BLaER1 (cell line): ENCODE results near the gene INTS2.
"Not testable (repeated sequence)": the region's sequence is repeated elsewhere in the genome, so short reads cannot be mapped to it uniquely, and the experiment has no call there.

ENCODE experiments used
- H3K27ac ChIP-seq: shearing (Covaris generic); formaldehyde crosslinking; 2 replicates; pipeline ENCODE4 v1.8.1; 2022
- H3K27me3 ChIP-seq: shearing (Covaris generic); formaldehyde crosslinking; 2 replicates; pipeline ENCODE4 v1.8.1; 2022
- H3K36me3 ChIP-seq: shearing (Covaris generic); formaldehyde crosslinking; 2 replicates; pipeline ENCODE4 v1.8.1; 2022
- H3K4me1 ChIP-seq: shearing (Covaris generic); formaldehyde crosslinking; 2 replicates; pipeline ENCODE4 v1.8.1; 2022
- H3K4me2 ChIP-seq: shearing (Covaris generic); formaldehyde crosslinking; 2 replicates; pipeline ENCODE4 v1.8.1; 2022
- H3K4me3 ChIP-seq: shearing (Covaris generic); formaldehyde crosslinking; 2 replicates; pipeline ENCODE4 v1.8.1; 2022
- H3K9ac ChIP-seq: shearing (Covaris generic); formaldehyde crosslinking; 2 replicates; pipeline ENCODE4 v1.8.1; 2022
- H3K9me3 ChIP-seq: shearing (Covaris generic); formaldehyde crosslinking; 2 replicates; pipeline ENCODE4 v1.8.1; 2022
- H4K20me1 ChIP-seq: shearing (Covaris generic); formaldehyde crosslinking; 2 replicates; pipeline ENCODE4 v1.8.1; 2022
- Cebpa-rat ChIP-seq: shearing (Covaris generic); IDR thresholded peaks from 2 replicates; pipeline ENCODE4 v1.8.1; 2022

INTS2 gene

GRCh38 chr17:61874075-61874474 is 53.7 kb downstream of the INTS2 start:
- no peaks in the 10 kb centered on the region for H3K4me1 ChIP-seq
- H3K4me2 ChIP-seq: no peak overlapping the region
- H3K9me3 ChIP-seq: no peaks in the 10 kb centered on the region
- no peak for TF ChIP-seq Cebpa-rat
- peaks cover 73% of the 10 kb centered on the region for H3K36me3 ChIP-seq
- H3K4me3 ChIP-seq: no peak overlapping the region
- H4K20me1 ChIP-seq: no peaks in the 10 kb centered on the region
- no peak overlapping the region for H3K27ac ChIP-seq
- no peaks in the 10 kb centered on the region for H3K27me3 ChIP-seq
- H3K9ac ChIP-seq: no peak overlapping the region

GRCh38 chr17:61872099-61872498 is 55.7 kb downstream of the INTS2 start:
- Histone ChIP-seq H3K9ac (no peak overlapping the region), H3K9me3 (no peaks in the 10 kb centered on the region), H3K4me3 (no peak overlapping the region), H3K4me2 (no peak overlapping the region), H3K4me1 (no peaks in the 10 kb centered on the region), H4K20me1 (no peaks in the 10 kb centered on the region), H3K36me3 (peaks cover 74% of the 10 kb centered on the region), H3K27me3 (no peaks in the 10 kb centered on the region), H3K27ac (no peak overlapping the region)
- no peak for TF ChIP-seq Cebpa-rat

- no peak overlapping the region for H3K9ac ChIP-seq
- no peaks in the 10 kb centered on the region for H3K27me3 ChIP-seq
- H3K36me3 ChIP-seq: peaks cover 62% of the 10 kb centered on the region
- no peaks in the 10 kb centered on the region for H3K9me3 ChIP-seq
- no peaks in the 10 kb centered on the region for H4K20me1 ChIP-seq
- no peak for TF ChIP-seq Cebpa-rat
- peaks cover 3% of the 10 kb centered on the region for H3K4me1 ChIP-seq
- H3K4me2 ChIP-seq: no peak overlapping the region
- no peak overlapping the region for H3K27ac ChIP-seq
- no peak overlapping the region for H3K4me3 ChIP-seq
Measured at GRCh38 chr17:61869138-61869537, 58.6 kb downstream of the INTS2 start.

GRCh38 chr17:61868074-61868473 is 59.7 kb downstream of the INTS2 start:
- no peaks in the 10 kb centered on the region for H3K27me3 ChIP-seq
- H3K36me3 ChIP-seq: peaks cover 56% of the 10 kb centered on the region

GRCh38 chr17:61867033-61867432 is 60.7 kb downstream of the INTS2 start:
- peaks cover 53% of the 10 kb centered on the region for H3K36me3 ChIP-seq
- no peaks in the 10 kb centered on the region for H3K27me3 ChIP-seq
- H3K4me3 ChIP-seq: no peak overlapping the region
- H3K9me3 ChIP-seq: no peaks in the 10 kb centered on the region
- H3K27ac ChIP-seq: no peak overlapping the region
- no peaks in the 10 kb centered on the region for H4K20me1 ChIP-seq
- no peak for TF ChIP-seq Cebpa-rat
- peaks cover 16% of the 10 kb centered on the region for H3K4me1 ChIP-seq
- H3K9ac ChIP-seq: no peak overlapping the region
- no peak overlapping the region for H3K4me2 ChIP-seq

More at GRCh38 chr17:61868074-61868473, 59.7 kb downstream of the INTS2 start:
- peaks cover 7% of the 10 kb centered on the region for H3K4me1 ChIP-seq
- no peak overlapping the region for H3K27ac ChIP-seq
- TF ChIP-seq Cebpa-rat: no peak
- no peaks in the 10 kb centered on the region for H3K9me3 ChIP-seq
- H3K4me2 ChIP-seq: no peak overlapping the region
- H3K4me3 ChIP-seq: no peak overlapping the region
- H4K20me1 ChIP-seq: no peaks in the 10 kb centered on the region
- no peak overlapping the region for H3K9ac ChIP-seq

GRCh38 chr17:61863801-61864126 is 64.0 kb downstream of the INTS2 start:
- H3K9me3 ChIP-seq: no peaks in the 10 kb centered on the region
- peak overlapping the region; percentile 80 for H3K4me3 ChIP-seq
- TF ChIP-seq Cebpa-rat: no peak
- H3K4me1 ChIP-seq: peaks cover 45% of the 10 kb centered on the region
- peak overlapping the region; percentile 79 for H3K4me2 ChIP-seq
- peaks cover 25% of the 10 kb centered on the region for H3K36me3 ChIP-seq
- peak overlapping the region; percentile 93 for H3K9ac ChIP-seq
- no peaks in the 10 kb centered on the region for H3K27me3 ChIP-seq
- H3K27ac ChIP-seq: peak overlapping the region; percentile 53; the same call in 1 of the 2 replicates
- H4K20me1 ChIP-seq: no peaks in the 10 kb centered on the region

- Histone ChIP-seq H3K9ac (peak within 1 kb of the TSS; percentile 93), H3K4me2 (peak within 1 kb of the TSS; percentile 79), H3K4me3 (peak within 1 kb of the TSS; percentile 80), H3K4me1 (peaks cover 45% of the 10 kb centered on the region), H3K27ac (peak within 1 kb of the TSS; percentile 89), H3K36me3 (peaks cover 24% of the 10 kb centered on the region), H3K9me3 (no peaks in the 10 kb centered on the region), H3K27me3 (no peaks in the 10 kb centered on the region), H4K20me1 (no peaks in the 10 kb centered on the region)
- TF ChIP-seq Cebpa-rat: no peak
Measured at GRCh38 chr17:61862975-61863800, 64.6 kb downstream of the INTS2 start, which contains the start of gene BRIP1. TSS of gene BRIP1 (minus strand) at chr17:61863528. CDS start at chr17:61861539, 1,989 bp downstream.

- no peak for TF ChIP-seq Cebpa-rat
- Histone ChIP-seq H3K27me3 (no peaks in the 10 kb centered on the region), H3K9ac (peak overlapping the region; percentile 93; the same call in 1 of the 2 replicates), H3K4me2 (peak overlapping the region; percentile 78), H3K4me3 (peak overlapping the region; percentile 80), H3K9me3 (no peaks in the 10 kb centered on the region), H3K4me1 (peaks cover 45% of the 10 kb centered on the region), H3K36me3 (peaks cover 18% of the 10 kb centered on the region), H4K20me1 (no peaks in the 10 kb centered on the region), H3K27ac (no peak overlapping the region)
Measured at GRCh38 chr17:61862105-61862574, 65.6 kb downstream of the INTS2 start.

- H3K4me2 ChIP-seq: peak overlapping the region; percentile 78
- peaks cover 45% of the 10 kb centered on the region for H3K4me1 ChIP-seq
- not testable (repeated sequence) for H3K27me3 ChIP-seq
Measured at GRCh38 chr17:61860397-61860796, 67.4 kb downstream of the INTS2 start.

GRCh38 chr17:61856035-61856434 is 71.7 kb downstream of the INTS2 start:
- Histone ChIP-seq H3K36me3 (peaks cover 62% of the 10 kb centered on the region), H3K9me3 (no peaks in the 10 kb centered on the region), H3K27me3 (no peaks in the 10 kb centered on the region), H3K4me3 (no peak overlapping the region), H3K4me2 (no peak overlapping the region), H3K9ac (no peak overlapping the region), H3K27ac (no peak overlapping the region), H4K20me1 (no peaks in the 10 kb centered on the region), H3K4me1 (peaks cover 19% of the 10 kb centered on the region)
- no peak for TF ChIP-seq Cebpa-rat

More at GRCh38 chr17:61860397-61860796, 67.4 kb downstream of the INTS2 start:
- H3K4me3 ChIP-seq, H3K9me3 ChIP-seq, H3K27ac ChIP-seq, H4K20me1 ChIP-seq, H3K9ac ChIP-seq: not testable (repeated sequence)
- H3K36me3 ChIP-seq: peaks cover 23% of the 10 kb centered on the region
